Measurements from ENCODE around the gene SLC25A24. TPM values are rescaled to one million over a fixed set of nuclear protein-coding genes. Genes with fewer than 3 reads are reported as not detected.

The SLC25A24 gene
- total and polyA plus RNA-seq, 8 donors: 39.9 to 76.4 (median 68.2) TPM

DNA sequence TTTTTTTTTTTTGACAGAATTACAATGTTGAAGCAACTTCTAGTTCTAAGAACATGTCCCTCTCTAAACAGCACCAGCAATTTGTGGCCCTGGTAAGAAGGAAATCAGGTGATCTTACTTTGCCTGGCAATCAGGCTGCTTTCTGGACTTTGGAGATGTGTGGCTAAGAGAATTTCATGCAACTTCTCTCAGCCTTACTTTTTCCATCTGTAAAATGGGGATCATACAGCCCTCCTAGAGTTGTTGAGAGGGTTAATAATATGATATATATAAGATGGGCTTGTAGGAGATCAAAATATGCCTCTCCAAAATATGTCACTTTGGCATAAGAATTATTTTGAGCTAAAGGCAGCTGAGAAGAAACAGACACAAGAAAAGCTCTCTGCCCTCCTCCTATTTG, 92.0 kb downstream of the SLC25A24 start:
- no peaks in the 10 kb centered on the region for H3K36me3 ChIP-seq
- ATAC-seq (no peak), DNase-seq (no peak)
- intact Hi-C loops (cut with DNase I): no loop called here
- no peak overlapping the region for H3K27ac ChIP-seq
- no peaks in the 10 kb centered on the region for H3K9me3 ChIP-seq
- H3K4me3 ChIP-seq: no peak overlapping the region
- TF ChIP-seq, protein P1, sequence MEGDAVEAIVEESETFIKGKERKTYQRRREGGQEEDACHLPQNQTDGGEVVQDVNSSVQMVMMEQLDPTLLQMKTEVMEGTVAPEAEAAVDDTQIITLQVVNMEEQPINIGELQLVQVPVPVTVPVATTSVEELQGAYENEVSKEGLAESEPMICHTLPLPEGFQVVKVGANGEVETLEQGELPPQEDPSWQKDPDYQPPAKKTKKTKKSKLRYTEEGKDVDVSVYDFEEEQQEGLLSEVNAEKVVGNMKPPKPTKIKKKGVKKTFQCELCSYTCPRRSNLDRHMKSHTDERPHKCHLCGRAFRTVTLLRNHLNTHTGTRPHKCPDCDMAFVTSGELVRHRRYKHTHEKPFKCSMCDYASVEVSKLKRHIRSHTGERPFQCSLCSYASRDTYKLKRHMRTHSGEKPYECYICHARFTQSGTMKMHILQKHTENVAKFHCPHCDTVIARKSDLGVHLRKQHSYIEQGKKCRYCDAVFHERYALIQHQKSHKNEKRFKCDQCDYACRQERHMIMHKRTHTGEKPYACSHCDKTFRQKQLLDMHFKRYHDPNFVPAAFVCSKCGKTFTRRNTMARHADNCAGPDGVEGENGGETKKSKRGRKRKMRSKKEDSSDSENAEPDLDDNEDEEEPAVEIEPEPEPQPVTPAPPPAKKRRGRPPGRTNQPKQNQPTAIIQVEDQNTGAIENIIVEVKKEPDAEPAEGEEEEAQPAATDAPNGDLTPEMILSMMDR (IDR thresholded peaks at IDR 0.05): no peak
- H3K4me1 ChIP-seq: peaks cover 0 to 13% of the 10 kb centered on the region in 2 donors
- no peaks in the 10 kb centered on the region for H3K27me3 ChIP-seq

DNA sequence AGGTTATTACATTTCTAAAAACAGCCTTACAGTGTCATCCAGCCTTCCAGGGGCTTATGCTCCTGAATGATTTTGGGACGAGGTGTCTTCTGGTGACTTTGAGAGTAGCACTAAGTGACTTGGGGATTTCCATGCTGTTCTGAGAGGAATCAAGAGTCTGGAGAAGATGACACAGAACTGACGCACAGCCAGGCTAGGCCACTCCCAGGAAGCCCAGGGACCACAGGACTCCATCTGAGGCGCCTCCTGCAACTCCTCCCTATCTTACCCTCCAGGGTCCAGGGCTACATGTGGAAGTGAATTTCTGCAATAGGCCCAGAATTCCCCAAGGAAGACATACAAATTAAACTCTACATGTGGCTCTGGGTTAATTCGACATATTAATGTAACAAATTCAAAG, 92.5 kb downstream of the SLC25A24 start:
- no peak overlapping the region for H3K4me3 ChIP-seq
- no peaks in the 10 kb centered on the region for H3K27me3 ChIP-seq
- no peaks in the 10 kb centered on the region for H3K36me3 ChIP-seq
- intact Hi-C loops (cut with DNase I): no loop called here
- H3K27ac ChIP-seq: no peak overlapping the region
- ATAC-seq (peak; percentile 41), DNase-seq (no peak)
- H3K9me3 ChIP-seq: no peaks in the 10 kb centered on the region
- TF ChIP-seq, protein P1 (IDR thresholded peaks at IDR 0.05): no peak
- H3K4me1 ChIP-seq: peaks cover 0 to 13% of the 10 kb centered on the region in 2 donors

GRCh38 chr1:108106775-108107174, 93.4 kb downstream of the SLC25A24 start:
- ATAC-seq: no peak
- H3K9me3 ChIP-seq: no peaks in the 10 kb centered on the region
- no peak overlapping the region for H3K4me3 ChIP-seq
- no peaks in the 10 kb centered on the region for H3K27me3 ChIP-seq
- no peaks in the 10 kb centered on the region for H3K36me3 ChIP-seq
- TF ChIP-seq, protein P1 (IDR thresholded peaks at IDR 0.05): no peak
- H3K4me1 ChIP-seq: peaks cover 0 to 13% of the 10 kb centered on the region in 2 donors
- H3K27ac ChIP-seq: no peak overlapping the region
- intact Hi-C loops (cut with DNase I): no loop called here
- no peak for DNase-seq

- no peak overlapping the region for H3K27ac ChIP-seq
- H3K27me3 ChIP-seq: no peaks in the 10 kb centered on the region
- no peak for ATAC-seq
- DNase-seq: no peak
- TF ChIP-seq, protein P1 (IDR thresholded peaks at IDR 0.05): no peak
- intact Hi-C loops (cut with DNase I): no loop called here
- no peaks in the 10 kb centered on the region for H3K9me3 ChIP-seq
- H3K4me3 ChIP-seq: no peak overlapping the region
- H3K4me1 ChIP-seq: no peaks in the 10 kb centered on the region
- no peaks in the 10 kb centered on the region for H3K36me3 ChIP-seq
Measured at GRCh38 chr1:108100148-108100547, 100.0 kb downstream of the SLC25A24 start.

DNA sequence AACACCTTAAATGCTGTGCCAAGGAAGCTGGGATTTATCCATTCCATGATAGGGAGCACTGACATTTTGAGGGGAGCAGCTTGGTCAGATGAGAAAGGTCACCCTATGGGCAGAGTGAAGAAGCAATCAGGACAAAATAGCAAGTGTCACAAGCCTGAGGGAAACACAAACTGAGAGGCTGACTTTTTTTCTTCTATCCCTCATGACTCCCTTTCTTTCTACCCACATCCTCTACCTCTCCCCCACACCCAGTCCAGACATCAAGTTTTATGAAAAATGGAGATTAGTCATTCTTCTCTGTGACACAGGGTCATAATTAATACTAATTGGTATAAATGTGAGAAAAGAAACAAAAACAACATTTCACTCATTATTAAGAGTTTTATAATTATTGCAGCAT, 103.1 kb downstream of the SLC25A24 start:
- H3K9me3 ChIP-seq: no peaks in the 10 kb centered on the region
- H3K4me3 ChIP-seq: no peak overlapping the region
- no peaks in the 10 kb centered on the region for H3K4me1 ChIP-seq
- H3K36me3 ChIP-seq: no peaks in the 10 kb centered on the region
- no peak overlapping the region for H3K27ac ChIP-seq
- TF ChIP-seq, protein P1 (IDR thresholded peaks at IDR 0.05): no peak
- intact Hi-C loops (cut with DNase I): no loop called here
- H3K27me3 ChIP-seq: no peaks in the 10 kb centered on the region
- DNase-seq (no peak), ATAC-seq (no peak)

Data from left lung (tissue), 10 donors.